PC-9 (cell line): Measurements from ENCODE around the gene GNAL. TPM values are rescaled to one million over a fixed set of nuclear protein-coding genes. Genes with fewer than 3 reads are reported as not detected.

ENCODE experiments used
- BruUV-seq: library from RNA; stranded (reverse); fragments of 400-500 nt; replicated peaks from 2 replicates; lab custom pipeline; 2021; lab: Mats Ljungman, UMichigan
- CTCF ChIA-PET: fragments of 300-600 bp; sonication (Branson Sonifier 250); formaldehyde crosslinking; loops from one replicate; lab custom pipeline; 2022; ENCODE audit warnings: antibody characterized with exemption; lab: Charles Lee
- POLR2A ChIA-PET: fragments of 300-600 bp; sonication (Branson Sonifier 250); formaldehyde crosslinking; loops from one replicate; lab custom pipeline; 2022; ENCODE audit warnings: antibody characterized with exemption; ENCODE audit not compliant: unreplicated experiment; lab: Charles Lee
- DNase-seq, 2 experiments: peaks; one replicate each; pipeline versions ENCODE4 v3.0.0 to v3.0.0-alpha.2; 2015 to 2022; ENCODE audit warnings: mixed read lengths in 1 of 2
- H2AFZ ChIP-seq: fragments of 200-600 bp; sonication (generic); 2 replicates; pipeline ENCODE4 v1.8.1; 2017; ENCODE audit warnings: antibody characterized with exemption
- H3F3A ChIP-seq: fragments of 200-600 bp; sonication (generic); 2 replicates; pipeline ENCODE4 v1.8.1; 2017; ENCODE audit warnings: antibody characterized with exemption, mild to moderate bottlenecking, low read depth; ENCODE audit not compliant: insufficient read depth
- H3K27ac ChIP-seq: fragments of 200-600 bp; sonication (generic); 2 replicates; pipeline ENCODE4 v1.6.1; 2016; ENCODE audit warnings: mixed run types
- H3K27me3 ChIP-seq: fragments of 200-600 bp; sonication (generic); 2 replicates; pipeline ENCODE4 v1.6.1; 2016; ENCODE audit warnings: low read depth, mixed run types; ENCODE audit not compliant: insufficient read depth
- H3K36me3 ChIP-seq: fragments of 200-600 bp; sonication (generic); 2 replicates; pipeline ENCODE4 v1.6.1; 2016; ENCODE audit warnings: low read depth, mixed run types
- H3K4me1 ChIP-seq: fragments of 200-600 bp; sonication (generic); replicated peaks from 2 replicates; pipeline ENCODE4 v1.6.1; 2016; ENCODE audit warnings: mixed run types; ENCODE audit not compliant: insufficient read depth
- H3K4me2 ChIP-seq: fragments of 200-600 bp; sonication (generic); 2 replicates; pipeline ENCODE4 v1.6.1; 2017; ENCODE audit warnings: mixed run types
- H3K4me3 ChIP-seq: fragments of 200-600 bp; sonication (generic); 2 replicates; pipeline ENCODE4 v1.6.1; 2016; ENCODE audit warnings: mixed run types
- H3K79me2 ChIP-seq: fragments of 200-600 bp; sonication (generic); 2 replicates; pipeline ENCODE4 v1.6.1; 2017; ENCODE audit warnings: low read depth, mixed run types
- H3K9me2 ChIP-seq: fragments of 200-600 bp; sonication (generic); 2 replicates; pipeline ENCODE4 v1.8.1; 2017; ENCODE audit warnings: mild to moderate bottlenecking; ENCODE audit not compliant: insufficient read depth
- H3K9me3 ChIP-seq: fragments of 200-600 bp; sonication (generic); 2 replicates; pipeline ENCODE4 v1.8.1; 2016; ENCODE audit warnings: low read depth; ENCODE audit not compliant: insufficient read depth
- H4K20me1 ChIP-seq: fragments of 200-600 bp; sonication (generic); 2 replicates; pipeline ENCODE4 v1.8.1; 2017; ENCODE audit not compliant: insufficient read depth
- CTCF ChIP-seq: fragments of 200-600 bp; sonication (generic); conservative IDR thresholded peaks from 2 replicates; pipeline ENCODE4 v1.6.1; 2017; ENCODE audit warnings: mixed run types, antibody characterized with exemption, mild to moderate bottlenecking, moderate library complexity
- EZH2 ChIP-seq: fragments of 200-600 bp; sonication (generic); IDR thresholded peaks from 2 replicates; pipeline ENCODE4 v1.8.0; 2017; ENCODE audit warnings: antibody characterized with exemption, low read depth
- intact Hi-C: fragments of 100-400 bp; cut with micrococcal nuclease; formaldehyde crosslinking; loops from one replicate; pipeline ENCODE4 v1.10.0; 2022; ENCODE audit not compliant: unreplicated experiment
- total RNA-seq: library from RNA; stranded (reverse); gene quantifications from 2 replicates; pipeline ENCODE4 v1.2.3, GENCODE V29; 2021

Gene GNAL
- total RNA-seq, 1 experiment from 2014 or later, result 3.3 TPM

GRCh38 chr18:11802586-11802985 lies 113.5 kb downstream of the GNAL start:
- Histone ChIP-seq H3K79me2 (no peaks in the 10 kb centered on the region), H3K27ac (no peak overlapping the region), H3K4me1 (peaks cover 29% of the 10 kb centered on the region), H3K9me3 (peaks cover 6% of the 10 kb centered on the region; the same call in 1 of the 2 replicates), H3K27me3 (no peaks in the 10 kb centered on the region), H3K9me2 (no peaks in the 10 kb centered on the region), H3K4me3 (no peak overlapping the region), H2AFZ (no peak overlapping the region), H4K20me1 (no peaks in the 10 kb centered on the region), H3K4me2 (no peak overlapping the region), H3F3A (peaks cover 18% of the 10 kb centered on the region; the same call in 1 of the 2 replicates), H3K36me3 (no peaks in the 10 kb centered on the region)
- no peak for TF ChIP-seq CTCF
- no peak for TF ChIP-seq EZH2
- intact Hi-C loops, result loop anchor here (10.0 kb wide), 2 partner anchors 102 to 192 kb away; partner anchors contain the start of gene MPPE1
- DNase-seq, result no peak
- POLR2A ChIA-PET, result no interaction called here
- BruUV-seq, result no TSS peak
- CTCF ChIA-PET, result no interaction called here

GRCh38 chr18:11807233-11807632 lies 118.2 kb downstream of the GNAL start:
- Histone ChIP-seq H3K4me3 (no peak overlapping the region), H3K4me1 (peaks cover 27% of the 10 kb centered on the region), H3K4me2 (peak overlapping the region; percentile 37), H3K79me2 (no peaks in the 10 kb centered on the region), H3K9me2 (no peaks in the 10 kb centered on the region), H2AFZ (peak overlapping the region; percentile 29; the same call in 1 of the 2 replicates), H3K27me3 (no peaks in the 10 kb centered on the region), H4K20me1 (no peaks in the 10 kb centered on the region), H3K9me3 (peaks cover 6% of the 10 kb centered on the region; the same call in 1 of the 2 replicates), H3F3A (peaks cover 19% of the 10 kb centered on the region; the same call in 1 of the 2 replicates), H3K27ac (peak overlapping the region; percentile 79), H3K36me3 (no peaks in the 10 kb centered on the region)
- peak; percentile 22 to 58 for DNase-seq
- TSS peak; percentile 36 for BruUV-seq
- no peak for TF ChIP-seq EZH2
- no peak for TF ChIP-seq CTCF
- intact Hi-C loops, result loop anchor here (2.0 to 10.0 kb wide), 3 partner anchors 54 to 188 kb away; partner anchors contain the start of gene MPPE1
- ChIA-PET CTCF (interaction anchor here (0.6 kb wide), 1 partner anchor 270 kb away, joined by 4 read pairs; no protein-coding TSS in a partner anchor), POLR2A (interaction anchor here (0.5 to 0.7 kb wide), 2 partner anchors 206 to 711 kb away, joined by 6 to 17 read pairs; no protein-coding TSS in a partner anchor)

GRCh38 chr18:11808001-11808855 lies 119.2 kb downstream of the GNAL start:
- peak overlapping the region; percentile 79 for H3K27ac ChIP-seq
- H3K36me3 ChIP-seq, result no peaks in the 10 kb centered on the region
- peaks cover 27% of the 10 kb centered on the region for H3K4me1 ChIP-seq
- H3K4me2 ChIP-seq, result peak overlapping the region; percentile 49
- TF ChIP-seq CTCF, result no peak
- TF ChIP-seq EZH2, result no peak
- CTCF ChIA-PET, result interaction anchor here (0.7 kb wide), 1 partner anchor 187 kb away, joined by 12 read pairs; no protein-coding TSS in a partner anchor
- H3K79me2 ChIP-seq, result no peaks in the 10 kb centered on the region
- 0 out of 2 replicates have a peak, but pooled peaks cover 6% of the 10 kb centered on the region for H3K9me3 ChIP-seq
- H3K9me2 ChIP-seq, result no peaks in the 10 kb centered on the region
- BruUV-seq, result TSS peak; percentile 88
- H3K4me3 ChIP-seq, result no peak overlapping the region
- no peaks in the 10 kb centered on the region for H3K27me3 ChIP-seq
- DNase-seq, result peak; percentile 53 to 92
- peaks cover 19% of the 10 kb centered on the region; the same call in 1 of the 2 replicates for H3F3A ChIP-seq
- H4K20me1 ChIP-seq, result no peaks in the 10 kb centered on the region
- intact Hi-C loops, result loop anchor here (1.0 to 10.0 kb wide), 3 partner anchors 43 to 187 kb away; partner anchors contain the start of genes CHMP1B and MPPE1
- POLR2A ChIA-PET, result no interaction called here
- H2AFZ ChIP-seq, result peak overlapping the region; percentile 50
